ENCODE data around the gene HSD17B3.

- no peak for TF ChIP-seq CTBP1 (IDR thresholded peaks at IDR 0.05; ENCODE audit: borderline replicate concordance)
- no peak for TF ChIP-seq TARDBP (IDR thresholded peaks at IDR 0.05)
- TF ChIP-seq BHLHE40 (IDR thresholded peaks at IDR 0.05; ENCODE audit: borderline replicate concordance): no peak
- no peak for TF ChIP-seq SP1 (IDR thresholded peaks at IDR 0.05)
- no peak for TF ChIP-seq FOXA1 (IDR thresholded peaks at IDR 0.05)
- TF ChIP-seq SUZ12 (IDR thresholded peaks at IDR 0.05): no peak
Measured at GRCh38 chr9:96294159-96294545, 7.8 kb downstream of the HSD17B3 start.
